Cardiac muscle cell (in vitro differentiated cells and primary cell): ENCODE results near the gene NDUFAF3. TPM values are rescaled to one million over a fixed set of nuclear protein-coding genes. Genes with fewer than 3 reads are reported as not detected.
A peak's percentile ranks its signal among the peaks of the same experiment; 100 is the strongest.

Source experiments
- DNase-seq, 2 donors: peaks; one replicate each; pipeline versions ENCODE4 v3.0.0 to v3.0.0-alpha.2; 2010 to 2017; ENCODE audit warnings: low read depth in 1 of 2, low spot score in 1 of 2
- H3K27ac ChIP-seq: fragments of 200-600 bp; sonication (generic); 2 replicates; pipeline ENCODE4 v1.5.1; 2016
- H3K27me3 ChIP-seq: fragments of 200-600 bp; sonication (generic); 2 replicates; pipeline ENCODE4 v1.6.0; 2016; ENCODE audit warnings: control low read depth
- H3K36me3 ChIP-seq: fragments of 200-600 bp; sonication (generic); 2 replicates; pipeline ENCODE4 v1.5.1; 2016; ENCODE audit warnings: control low read depth
- H3K4me1 ChIP-seq: fragments of 200-600 bp; sonication (generic); 2 replicates; pipeline ENCODE4 v1.8.1; 2017; ENCODE audit warnings: low read depth, mild to moderate bottlenecking, mixed run types
- H3K4me3 ChIP-seq: fragments of 200-600 bp; sonication (generic); 2 replicates; pipeline ENCODE4 v1.5.1; 2016; ENCODE audit warnings: mild to moderate bottlenecking
- H3K9me3 ChIP-seq: fragments of 200-600 bp; sonication (generic); 2 replicates; pipeline ENCODE4 v1.5.1; 2017; ENCODE audit warnings: low read depth, mild to moderate bottlenecking, control low read depth
- CTCF ChIP-seq: IDR thresholded peaks from 2 replicates; pipeline ENCODE4 v1.5.1; 2012; ENCODE audit warnings: low read depth, mild to moderate bottlenecking, low read length
- polyA plus RNA-seq: library from polyadenylated mRNA; unstranded; fragments of >200 nt; fragmentation: Nextera tagmentation; extraction: Ambion mirVana; gene quantifications from 2 replicates; pipeline ENCODE4 v1.2.1, GENCODE V29; 2016
- total RNA-seq: library from RNA; depleted of rRNA; stranded (reverse); fragments of >200 nt; gene quantifications from 2 replicates; pipeline ENCODE4 v1.2.3, GENCODE V29; 2016

Gene NDUFAF3
- total and polyA plus RNA-seq, 2 experiments from 2014 or later, result 217 to 280 TPM

GRCh38 chr3:49024449-49024848 is 2.5 kb downstream of the NDUFAF3 start:
- H3K27ac ChIP-seq, result no peak overlapping the region
- no peak for TF ChIP-seq CTCF

GRCh38 chr3:49025005-49025792 is 3.3 kb downstream of the NDUFAF3 start:
- Histone ChIP-seq H3K27ac (no peak overlapping the region), H3K36me3 (peaks cover 31% of the 10 kb centered on the region), H3K27me3 (no peaks in the 10 kb centered on the region), H3K9me3 (no peaks in the 10 kb centered on the region), H3K4me1 (peaks cover 6% of the 10 kb centered on the region), H3K4me3 (no peak overlapping the region)
- DNase-seq, result no peak
- TF ChIP-seq CTCF, result no peak

More at GRCh38 chr3:49024449-49024848, 2.5 kb downstream of the NDUFAF3 start:
- Histone ChIP-seq H3K4me3 (no peak overlapping the region), H3K36me3 (peaks cover 30% of the 10 kb centered on the region), H3K4me1 (peaks cover 11% of the 10 kb centered on the region), H3K9me3 (no peaks in the 10 kb centered on the region), H3K27me3 (no peaks in the 10 kb centered on the region)
- DNase-seq, result no peak

- Histone ChIP-seq H3K27me3 (no peaks in the 10 kb centered on the region), H3K27ac (no peak overlapping the region), H3K36me3 (peaks cover 34% of the 10 kb centered on the region), H3K4me1 (peaks cover 5% of the 10 kb centered on the region), H3K9me3 (no peaks in the 10 kb centered on the region), H3K4me3 (no peak overlapping the region)
- no peak for DNase-seq
- no peak for TF ChIP-seq CTCF
Measured at GRCh38 chr3:49025793-49026520, 4.0 kb downstream of the NDUFAF3 start.

- no peak overlapping the region for H3K27ac ChIP-seq
- no peak for DNase-seq
- H3K4me3 ChIP-seq, result no peak overlapping the region
- peaks cover 5% of the 10 kb centered on the region for H3K4me1 ChIP-seq
- H3K9me3 ChIP-seq, result no peaks in the 10 kb centered on the region
- peaks cover 34% of the 10 kb centered on the region for H3K36me3 ChIP-seq
- TF ChIP-seq CTCF, result no peak
- H3K27me3 ChIP-seq, result no peaks in the 10 kb centered on the region
Measured at GRCh38 chr3:49026536-49026935, 4.6 kb downstream of the NDUFAF3 start.

GRCh38 chr3:49027634-49028033 is 5.7 kb downstream of the NDUFAF3 start:
- Histone ChIP-seq H3K27ac (peak overlapping the region; percentile 55), H3K4me3 (no peak overlapping the region), H3K36me3 (peaks cover 44% of the 10 kb centered on the region), H3K4me1 (peaks cover 5% of the 10 kb centered on the region), H3K27me3 (no peaks in the 10 kb centered on the region), H3K9me3 (no peaks in the 10 kb centered on the region)
- DNase-seq, result no peak
- no peak for TF ChIP-seq CTCF
